Testis (tissue), 3 donors: ENCODE measurements around the gene RRAGB. TPM values are rescaled to one million over a fixed set of nuclear protein-coding genes. Genes with fewer than 3 reads are reported as not detected.
"Not testable (repeated sequence)": the region's sequence is repeated elsewhere in the genome, so short reads cannot be mapped to it uniquely, and the experiment has no call there.

ENCODE experiments used
- DNase-seq: peaks from one replicate; pipeline ENCODE4 v3.0.0-alpha.2; 2019
- H3K27ac ChIP-seq, 2 donors: fragments of 200-600 bp; sonication (generic); one replicate each; pipeline ENCODE4 v1.5.1; 2019
- H3K27me3 ChIP-seq: fragments of 200-600 bp; sonication (generic); one replicate; pipeline ENCODE4 v1.5.1; 2019
- H3K36me3 ChIP-seq: fragments of 200-600 bp; sonication (generic); one replicate; pipeline ENCODE4 v1.5.1; 2017; ENCODE audit warnings: low read depth; ENCODE audit errors: missing control alignments
- H3K4me1 ChIP-seq: fragments of 200-600 bp; sonication (generic); one replicate; pipeline ENCODE4 v1.5.1; 2019
- H3K4me3 ChIP-seq, 2 donors: fragments of 200-600 bp; sonication (generic); one replicate each; pipeline ENCODE4 v1.5.1; 2017 to 2019
- H3K9me3 ChIP-seq: fragments of 200-600 bp; sonication (generic); one replicate; pipeline ENCODE4 v1.5.1; 2017
- CTCF ChIP-seq, 3 experiments: fragments of 450-650 bp in 2 of 3; fragments of 200-600 bp in 1 of 3; sonication (generic) in 1 of 3; IDR thresholded peaks; one replicate each; pipeline ENCODE4 v1.5.1; 2016 to 2019; ENCODE audit warnings: antibody characterized with exemption in 3 of 3, mild to moderate bottlenecking in 2 of 3, moderate library complexity in 1 of 3
- POLR2A ChIP-seq: fragments of 450-650 bp; IDR thresholded peaks from one replicate; pipeline ENCODE4 v1.6.1; 2017; ENCODE audit warnings: antibody characterized with exemption, mild to moderate bottlenecking, moderate library complexity
- WGBS, 2 donors: methylation state at CpG; one replicate each; pipeline ENCODE4 v1.1.5; 2018; 5-methylcytosine and 5-hydroxymethylcytosine counted together
- intact Hi-C: fragments of 100-400 bp; cut with DNase I; formaldehyde crosslinking; loops from one replicate; pipeline ENCODE4 v1.15.1; 2023; ENCODE audit warnings: low total_unique reads
- polyA plus RNA-seq: library from polyadenylated mRNA; stranded (reverse); fragments of 350-450 nt; fragmentation: Illumina TruSeq; extraction: RNeasy Lipid Tissue Mini Kit (QIAGEN cat#74804); gene quantifications from one replicate; pipeline ENCODE4 v1.2.3, GENCODE V29; 2014; ENCODE audit warnings: low read depth, low replicate concordance; ENCODE audit not compliant: insufficient read depth
- total RNA-seq, 2 donors: library from RNA; depleted of rRNA; stranded (reverse); fragments of >200 nt; gene quantifications; one replicate each; pipeline ENCODE4 v1.2.3, GENCODE V29; 2016

The RRAGB gene
- total and polyA plus RNA-seq, 3 donors from 2014 or later: 25.0 to 33.6 (median 33.2) TPM

- H3K36me3 ChIP-seq: no peaks in the 10 kb centered on the region
Observed at GRCh38 chrX:55742649-55743048, 25.1 kb downstream of the RRAGB start.

GRCh38 chrX:55748463-55748862 is 30.9 kb downstream of the RRAGB start:
- DNase-seq, H3K4me3 ChIP-seq, H3K9me3 ChIP-seq, H3K27ac ChIP-seq, H3K27me3 ChIP-seq, H3K4me1 ChIP-seq, H3K36me3 ChIP-seq, intact Hi-C loops: not testable (repeated sequence)
- WGBS, 2 donors: 98% methylated on average over 10 of the region's 24 CpGs; no CpG with 5 or more reads in 1 of the 2 donors

More at GRCh38 chrX:55742649-55743048, 25.1 kb downstream of the RRAGB start:
- Histone ChIP-seq H3K4me1 (no peaks in the 10 kb centered on the region), H3K27ac (no peak overlapping the region), H3K27me3 (no peaks in the 10 kb centered on the region), H3K9me3 (no peaks in the 10 kb centered on the region), H3K4me3 (no peak overlapping the region)
- intact Hi-C loops: no loop called here
- WGBS, 2 donors: 87 to 100% methylated on average over 1 to 2 of the region's 2 CpGs
- no peak for DNase-seq
- no peak for TF ChIP-seq POLR2A
- no peak for TF ChIP-seq CTCF (IDR thresholded peaks at IDR 0.05)

- intact Hi-C loops: no loop called here
- H3K4me1 ChIP-seq: no peaks in the 10 kb centered on the region
- WGBS, 2 donors: 57 to 89% methylated on average over 1 of the region's 1 CpG
- H3K9me3 ChIP-seq: no peaks in the 10 kb centered on the region
- TF ChIP-seq POLR2A (no peak), CTCF (IDR thresholded peaks at IDR 0.05) (no peak)
- no peak for DNase-seq
- H3K4me3 ChIP-seq: no peak overlapping the region
- H3K27me3 ChIP-seq: no peaks in the 10 kb centered on the region
- no peak overlapping the region for H3K27ac ChIP-seq
- H3K36me3 ChIP-seq: no peaks in the 10 kb centered on the region
Observed at GRCh38 chrX:55750256-55750655, 32.7 kb downstream of the RRAGB start.

GRCh38 chrX:55754861-55755294 is 37.3 kb downstream of the RRAGB start:
- H3K36me3 ChIP-seq: no peaks in the 10 kb centered on the region
- H3K4me3 ChIP-seq: no peak overlapping the region
- H3K27ac ChIP-seq: no peak overlapping the region
- no peaks in the 10 kb centered on the region for H3K27me3 ChIP-seq
- no peaks in the 10 kb centered on the region for H3K9me3 ChIP-seq
- 91 to 100% methylated on average over 1 to 3 of the region's 3 CpGs for WGBS, 2 donors
- TF ChIP-seq POLR2A (no peak), CTCF (IDR thresholded peaks at IDR 0.05) (no peak)
- intact Hi-C loops: no loop called here
- no peak for DNase-seq
- H3K4me1 ChIP-seq: no peaks in the 10 kb centered on the region

GRCh38 chrX:55758033-55758432 is 40.5 kb downstream of the RRAGB start:
- Histone ChIP-seq H3K9me3 (no peaks in the 10 kb centered on the region), H3K27me3 (no peaks in the 10 kb centered on the region), H3K4me3 (no peak overlapping the region), H3K27ac (no peak overlapping the region), H3K4me1 (no peaks in the 10 kb centered on the region), H3K36me3 (no peaks in the 10 kb centered on the region)
- no peak for DNase-seq
- WGBS, 2 donors: 92 to 98% methylated on average over 4 of the region's 4 CpGs
- TF ChIP-seq POLR2A: no peak
- intact Hi-C loops: no loop called here

GRCh38 chrX:55759478-55759877 is 41.9 kb downstream of the RRAGB start:
- Histone ChIP-seq H3K4me3 (no peak overlapping the region), H3K36me3 (no peaks in the 10 kb centered on the region), H3K27me3 (no peaks in the 10 kb centered on the region), H3K27ac (no peak overlapping the region), H3K9me3 (no peaks in the 10 kb centered on the region), H3K4me1 (no peaks in the 10 kb centered on the region)
- no peak for DNase-seq
- WGBS, 2 donors: 92 to 96% methylated on average over 1 of the region's 1 CpG
- TF ChIP-seq POLR2A (no peak), CTCF (IDR thresholded peaks at IDR 0.05) (no peak)
- intact Hi-C loops: no loop called here
